ENCODE results near the gene CRELD2.

Gene CRELD2

DNA sequence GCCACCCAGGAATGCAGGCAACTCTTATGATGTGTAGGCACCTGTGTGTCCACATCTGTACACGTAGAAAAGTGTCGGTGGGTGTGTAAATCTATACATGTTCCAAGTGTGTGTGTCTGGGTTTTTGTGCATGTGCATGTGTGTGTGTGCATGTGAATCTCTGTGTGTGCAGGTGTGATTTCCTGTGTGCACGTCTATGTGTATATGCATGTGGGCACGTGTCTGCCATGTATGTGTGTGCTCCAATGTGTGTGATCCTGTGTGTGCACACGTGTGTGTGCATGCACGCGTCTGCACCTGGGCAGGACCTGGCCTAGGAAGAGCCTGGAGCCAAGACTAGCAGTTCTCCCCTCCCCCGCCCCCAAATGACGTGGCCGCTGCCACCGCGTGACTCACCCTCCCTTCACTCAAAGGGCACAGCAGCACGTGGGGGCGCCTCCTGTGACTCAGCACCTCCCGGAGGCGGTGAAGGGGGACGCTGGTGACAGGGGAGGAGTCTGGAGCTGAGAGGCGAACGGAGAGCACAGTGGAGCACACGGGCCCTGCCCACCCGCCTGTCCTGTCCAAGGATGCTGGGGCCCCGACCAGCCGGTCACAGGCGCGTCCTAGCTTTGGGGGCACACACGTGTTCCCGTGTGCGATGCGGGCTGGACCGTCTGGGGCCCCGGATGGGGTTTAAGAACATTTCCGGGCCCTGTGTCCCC is 52.2 kb downstream of the CRELD2 start:
- DNase-seq, result peak; percentile 98

DNA sequence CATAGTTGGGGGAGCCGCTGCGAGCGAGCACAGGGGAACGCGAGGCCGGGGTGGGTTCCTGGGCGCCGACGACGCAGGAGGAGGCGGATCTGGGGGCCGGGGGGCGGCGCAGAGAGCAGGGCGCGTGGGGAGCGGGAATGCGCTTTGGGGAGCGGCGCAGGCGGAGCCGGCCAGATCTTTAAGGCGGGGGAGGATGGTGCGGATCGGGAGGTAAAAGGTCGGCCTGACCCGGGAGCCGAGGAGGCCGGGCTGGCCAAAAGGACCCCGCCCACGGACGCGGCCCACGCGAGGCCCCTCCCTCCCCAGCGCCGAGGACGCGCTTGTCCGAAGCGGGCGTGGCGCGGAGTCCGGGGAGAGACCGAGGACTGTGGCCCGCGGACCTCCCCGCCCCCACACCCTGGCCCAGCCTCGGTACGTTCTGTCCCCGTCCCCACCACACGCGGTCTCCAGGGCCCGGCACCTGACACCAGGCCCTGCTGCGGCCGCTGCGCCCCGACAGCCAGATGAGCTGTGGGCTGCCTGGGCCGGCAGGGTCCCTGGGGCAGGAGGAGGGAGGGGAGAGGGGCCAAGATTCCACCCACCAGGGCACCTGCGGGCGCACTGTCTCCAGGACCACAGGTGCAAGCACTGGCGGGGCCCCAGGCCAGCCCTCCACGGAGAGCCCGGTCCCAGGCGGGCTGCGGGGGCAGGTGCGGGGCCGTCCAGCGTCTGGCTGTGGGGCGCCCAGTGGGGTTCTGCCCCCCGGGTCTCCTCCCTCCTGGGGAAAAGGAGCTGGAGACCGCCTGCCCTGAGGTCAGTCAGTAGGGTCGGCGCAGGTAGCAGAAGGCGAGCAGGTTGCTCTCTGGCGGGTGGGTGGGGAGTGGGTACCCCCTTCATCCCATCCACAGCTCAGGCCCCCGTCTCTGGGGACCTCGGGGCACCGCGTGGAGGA is 53.1 kb downstream of the CRELD2 start:
- peak; percentile 78 for DNase-seq

DNA sequence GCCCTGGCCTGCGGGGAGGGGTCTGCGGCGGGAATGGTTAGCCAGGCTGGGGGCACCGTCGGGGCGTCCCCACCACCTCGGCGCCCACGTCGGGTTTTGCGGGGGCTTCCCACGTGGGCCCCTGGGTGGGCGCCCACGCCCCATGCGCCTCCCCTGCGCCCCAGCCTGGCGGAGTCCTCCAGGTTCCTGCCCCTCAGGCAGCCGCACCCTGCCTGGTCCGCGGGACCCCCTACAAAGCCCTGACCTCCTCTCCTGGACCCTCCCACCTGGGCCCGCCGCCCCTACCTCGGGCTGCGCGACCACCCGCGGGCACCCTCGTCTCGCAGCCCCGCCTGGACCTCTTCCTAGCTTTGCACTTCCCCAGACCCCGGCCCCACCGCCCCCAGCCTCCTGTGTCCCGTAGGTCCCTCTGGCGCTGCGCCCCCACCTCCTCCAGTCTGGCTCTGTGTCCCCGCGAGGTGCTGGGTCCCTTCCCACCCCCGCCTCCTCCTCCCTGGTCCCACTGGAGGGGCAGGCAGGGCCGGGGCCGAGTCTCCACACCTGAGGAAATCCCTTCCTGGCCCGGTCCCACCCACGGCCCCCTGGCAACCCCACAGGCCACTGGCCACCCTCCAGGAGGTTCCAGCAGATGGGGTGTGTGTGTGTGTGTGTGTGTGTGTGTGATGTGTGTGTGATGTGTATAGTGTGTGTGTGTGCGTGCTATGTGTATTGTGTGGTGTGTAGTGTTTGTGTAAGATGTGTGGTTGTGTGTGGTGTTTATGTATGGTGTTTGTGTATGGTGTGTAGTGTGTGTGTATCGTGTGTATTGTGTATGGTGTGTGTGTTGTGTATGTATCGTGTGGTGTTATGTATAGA is 54.0 kb downstream of the CRELD2 start:
- DNase-seq, result no peak

DNA sequence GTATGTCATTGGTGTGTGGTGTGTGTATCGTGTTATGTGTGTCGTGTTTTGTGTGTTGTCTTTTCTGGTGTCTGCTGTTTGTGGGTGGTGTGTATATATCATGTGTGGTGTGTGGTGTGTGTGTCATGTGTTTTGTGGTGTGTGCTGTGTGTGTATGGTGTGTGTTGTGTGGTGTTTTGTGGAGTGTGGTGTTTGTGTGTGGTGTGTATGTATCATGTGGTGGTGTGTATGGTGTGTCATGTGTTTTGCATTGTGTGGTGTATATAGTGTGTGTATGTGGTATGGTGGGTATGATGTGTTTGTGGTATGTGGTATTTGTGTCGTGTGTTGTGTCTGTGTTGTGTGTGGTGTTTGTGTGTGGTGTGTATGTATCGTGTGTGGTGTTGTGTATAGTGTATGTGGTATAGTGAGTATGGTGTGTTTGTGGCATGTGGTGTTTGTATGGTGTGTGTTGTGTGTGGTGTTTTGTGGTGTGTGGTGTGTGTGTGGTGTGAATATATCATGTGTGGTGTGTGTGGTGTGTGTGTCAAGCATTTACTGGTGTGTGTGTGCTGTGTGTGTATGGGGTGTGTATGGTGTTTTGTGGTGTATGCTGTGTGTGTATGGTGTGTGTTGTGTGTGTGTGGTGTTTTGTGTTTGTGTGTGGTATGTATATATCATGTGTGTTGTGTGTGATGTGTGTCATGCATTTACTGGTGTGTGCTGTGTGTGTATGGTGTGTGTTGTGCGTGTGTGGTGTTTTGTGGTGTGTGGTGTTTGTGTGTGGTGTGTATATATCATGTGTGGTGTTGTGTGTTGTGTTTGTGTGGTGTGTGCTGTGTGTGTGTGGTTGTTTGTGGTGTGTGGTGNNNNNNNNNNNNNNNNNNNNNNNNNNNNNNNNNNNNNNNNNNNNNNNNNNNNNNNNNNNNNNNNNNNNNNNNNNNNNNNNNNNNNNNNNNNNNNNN is 54.9 kb downstream of the CRELD2 start:
- no peak for DNase-seq

DNA sequence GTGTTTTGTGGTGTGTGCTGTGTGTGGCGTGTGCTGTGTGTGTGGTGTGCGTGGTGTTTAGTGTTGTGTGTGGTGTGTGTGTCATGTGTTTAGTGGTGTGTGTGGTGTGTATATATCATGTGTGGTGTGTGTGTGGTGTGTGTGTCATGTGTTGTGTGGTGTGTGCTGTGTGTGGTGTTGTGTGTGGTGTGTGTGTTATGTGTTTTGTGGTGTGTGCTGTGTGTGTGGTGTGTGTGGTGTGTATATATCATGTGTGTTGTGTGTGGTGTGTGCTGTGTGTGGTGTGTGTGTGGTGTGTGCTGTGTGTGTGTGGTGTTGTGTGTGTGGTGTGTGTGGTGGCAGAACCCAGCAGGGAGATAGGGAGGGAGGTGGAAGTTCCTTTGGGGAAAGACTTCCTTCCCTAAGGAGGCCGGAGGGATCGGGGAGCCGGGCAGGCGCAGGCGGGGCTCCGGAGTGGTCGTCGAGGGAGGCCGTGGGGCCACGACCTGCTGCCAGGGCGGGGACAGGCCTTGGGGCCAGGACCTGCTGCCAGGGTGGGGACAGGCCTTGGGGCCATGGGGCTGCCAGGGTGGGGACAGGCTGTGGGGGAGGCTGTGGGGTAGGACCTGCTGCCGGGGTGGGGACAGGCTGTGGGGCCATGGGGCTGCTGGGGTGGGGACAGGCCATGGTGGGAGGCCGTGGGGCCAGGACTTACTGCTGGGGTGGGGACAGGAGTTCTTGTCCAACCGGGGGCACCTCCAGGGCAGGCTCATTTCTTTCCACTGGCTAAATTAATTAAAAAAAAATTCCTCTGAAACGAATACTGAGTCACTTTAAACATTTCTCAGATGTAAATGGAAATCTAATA is 57.3 kb downstream of the CRELD2 start:
- DNase-seq, result no peak

DNA sequence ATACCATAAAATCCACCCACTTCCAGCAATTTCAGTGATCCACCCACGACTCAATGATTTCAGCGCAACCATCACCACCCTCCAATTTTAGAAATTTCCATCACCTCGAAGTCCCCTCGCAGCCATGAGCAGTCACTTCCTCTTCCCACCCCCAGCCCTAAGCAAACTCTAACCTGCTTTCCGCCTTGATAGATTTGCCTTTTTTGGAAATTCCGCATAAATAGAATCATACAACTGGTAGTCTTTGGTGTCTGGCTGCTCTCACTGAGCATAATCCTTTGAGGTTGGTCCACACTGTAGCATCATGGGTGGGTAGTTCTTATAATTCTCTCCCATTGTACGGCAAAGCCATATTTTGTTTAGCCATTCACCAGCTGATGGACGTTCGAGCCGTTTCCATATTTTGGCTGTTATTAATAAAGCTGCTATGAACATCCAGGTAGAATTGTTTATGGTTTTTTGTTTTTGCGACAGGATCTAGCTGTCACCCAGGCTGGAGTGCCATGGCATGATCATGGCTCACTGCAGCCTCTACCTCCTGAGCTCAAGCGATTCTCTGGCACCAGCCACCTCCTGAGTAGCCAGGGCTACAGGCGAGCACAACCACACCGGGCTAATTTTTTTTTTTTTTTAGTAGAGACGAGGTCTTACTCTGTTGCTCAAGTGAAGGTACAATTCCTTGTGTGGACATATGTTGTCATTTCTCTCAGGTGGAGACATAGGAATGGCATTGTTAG is 58.2 kb downstream of the CRELD2 start:
- DNase-seq, result peak; percentile 56
